ENCODE data around the gene YIPF4. TPM values are rescaled to one million over a fixed set of nuclear protein-coding genes. Genes with fewer than 3 reads are reported as not detected.
"Not testable (repeated sequence)": the region's sequence is repeated elsewhere in the genome, so short reads cannot be mapped to it uniquely, and the experiment has no call there.

The YIPF4 gene
- total RNA-seq, 2 donors from 2014 or later: 51.6 to 63.5 TPM

- intact Hi-C loops (cut with DNase I, micrococcal nuclease); DNase-seq; ATAC-seq: not testable (repeated sequence)
These were observed 1.9 kb upstream of the YIPF4 start for GRCh38 chr2:32275790-32276189.

GRCh38 chr2:32277363-32277673 lies 386 bp upstream of the YIPF4 start:
- no peak for ATAC-seq
- no peak for DNase-seq
- intact Hi-C loops (cut with DNase I, micrococcal nuclease): no loop called here

GRCh38 chr2:32278478-32278853 lies 762 bp downstream of the YIPF4 start:
- intact Hi-C loops (cut with DNase I, micrococcal nuclease): no loop called here
- DNase-seq: no peak
- peak; percentile 12 for ATAC-seq

GRCh38 chr2:32284321-32284720 lies 6.6 kb downstream of the YIPF4 start:
- intact Hi-C loops (cut with DNase I, micrococcal nuclease): no loop called here

GRCh38 chr2:32289165-32289999 lies 11.7 kb downstream of the YIPF4 start:
- ATAC-seq: peak; percentile 99
- intact Hi-C loops (cut with DNase I, micrococcal nuclease): no loop called here
- DNase-seq: no peak

More at GRCh38 chr2:32284321-32284720, 6.6 kb downstream of the YIPF4 start:
- DNase-seq (no peak), ATAC-seq (no peak)

GRCh38 chr2:32290000-32290339 lies 12.3 kb downstream of the YIPF4 start:
- DNase-seq: no peak
- ATAC-seq: no peak
- intact Hi-C loops (cut with DNase I, micrococcal nuclease): no loop called here

- intact Hi-C loops (cut with DNase I, micrococcal nuclease): no loop called here
- ATAC-seq (no peak), DNase-seq (peak in 1 of 2 donors; percentile 46)
These were observed 14.0 kb downstream of the YIPF4 start for GRCh38 chr2:32291746-32292145.

GRCh38 chr2:32293493-32293892 lies 15.8 kb downstream of the YIPF4 start:
- intact Hi-C loops (cut with DNase I, micrococcal nuclease); DNase-seq; ATAC-seq: not testable (repeated sequence)

GRCh38 chr2:32293966-32294562 lies 16.4 kb downstream of the YIPF4 start:
- intact Hi-C loops (cut with DNase I, micrococcal nuclease); ATAC-seq; DNase-seq: not testable (repeated sequence)

- intact Hi-C loops (cut with DNase I, micrococcal nuclease): no loop called here
- DNase-seq: no peak
- ATAC-seq: no peak
These were observed 32.9 kb downstream of the YIPF4 start for GRCh38 chr2:32310577-32310976.

- intact Hi-C loops (cut with DNase I, micrococcal nuclease): no loop called here
- ATAC-seq (no peak), DNase-seq (no peak)
These were observed 37.2 kb downstream of the YIPF4 start for GRCh38 chr2:32314886-32315285.

- intact Hi-C loops (cut with DNase I, micrococcal nuclease); DNase-seq; ATAC-seq: not testable (repeated sequence)
These were observed 51.0 kb downstream of the YIPF4 start for GRCh38 chr2:32328679-32329078.

- intact Hi-C loops (cut with DNase I, micrococcal nuclease): not testable (repeated sequence)
- peak; percentile 38 to 61 for DNase-seq
These were observed 51.7 kb downstream of the YIPF4 start for GRCh38 chr2:32329180-32329980.

GRCh38 chr2:32330136-32330535 lies 52.4 kb downstream of the YIPF4 start:
- intact Hi-C loops (cut with DNase I, micrococcal nuclease): no loop called here
- ATAC-seq: no peak
- DNase-seq: no peak

More at GRCh38 chr2:32329180-32329980, 51.7 kb downstream of the YIPF4 start:
- peak; percentile 91 for ATAC-seq

- ATAC-seq: no peak
- intact Hi-C loops (cut with DNase I, micrococcal nuclease): no loop called here
- DNase-seq: no peak
These were observed 65.1 kb downstream of the YIPF4 start for GRCh38 chr2:32342801-32343200.

- DNase-seq; ATAC-seq; intact Hi-C loops (cut with DNase I, micrococcal nuclease): not testable (repeated sequence)
These were observed 73.1 kb downstream of the YIPF4 start for GRCh38 chr2:32350797-32351196.

- intact Hi-C loops (cut with DNase I, micrococcal nuclease): no loop called here
- no peak for ATAC-seq
These were observed 78.4 kb downstream of the YIPF4 start for GRCh38 chr2:32355976-32356680.

GRCh38 chr2:32356681-32357317 lies 79.1 kb downstream of the YIPF4 start, which contains the start of gene BIRC6:
BIRC6 (plus strand) TSS chr2:32357023; CDS start chr2:32357162, 139 bp downstream.
- DNase-seq (peak; percentile 97 to 98), ATAC-seq (peak; percentile 92)
- intact Hi-C loops (cut with DNase I, micrococcal nuclease): no loop called here

More at GRCh38 chr2:32355976-32356680, 78.4 kb downstream of the YIPF4 start:
- DNase-seq: no peak

All from left colon (tissue), 2 donors.